Uterus (tissue), 2 donors: ENCODE measurements around the gene ZMYND8.
"Not testable (repeated sequence)": the region's sequence is repeated elsewhere in the genome, so short reads cannot be mapped to it uniquely, and the experiment has no call there.

Experiments used
- POLR2A ChIP-seq, 2 donors: fragments of 450-650 bp; IDR thresholded peaks; one replicate each; pipeline ENCODE4 v1.6.1; 2016; ENCODE audit warnings: antibody characterized with exemption in 2 of 2, mild to moderate bottlenecking in 1 of 2, moderate library complexity in 1 of 2
- TF ChIP-seq, protein P1 (sequence below), 4 experiments: fragments of 200-600 bp in 2 of 4; fragments of 450-650 bp in 2 of 4; sonication (generic) in 2 of 4; IDR thresholded peaks; one replicate each; pipeline ENCODE4 v1.5.1; 2016 to 2019; ENCODE audit warnings: antibody characterized with exemption in 4 of 4, mild to moderate bottlenecking in 2 of 4, moderate library complexity in 1 of 4

DNA sequence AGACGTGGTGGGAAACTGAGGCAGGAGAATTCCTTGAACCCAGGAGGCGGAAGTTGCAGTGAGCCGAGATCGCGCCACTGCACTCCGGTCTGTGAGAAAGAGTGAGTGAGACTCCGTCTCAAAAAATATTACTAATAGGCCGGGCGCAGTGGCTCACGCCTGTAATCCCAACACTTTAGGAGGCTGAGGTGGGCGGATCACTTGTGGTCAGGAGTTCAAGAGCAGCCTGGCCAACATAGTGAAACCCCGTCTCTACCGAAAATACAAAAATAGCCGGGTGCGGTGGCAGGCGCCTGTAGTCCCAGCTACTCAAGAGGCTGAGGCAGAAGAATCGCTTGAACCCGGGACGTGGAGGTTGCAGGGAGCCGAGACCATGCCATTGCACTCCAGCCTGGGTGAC is 116.4 kb downstream of the ZMYND8 start:
- not testable (repeated sequence) for TF ChIP-seq POLR2A (IDR thresholded peaks at IDR 0.05)
- TF ChIP-seq, protein P1, sequence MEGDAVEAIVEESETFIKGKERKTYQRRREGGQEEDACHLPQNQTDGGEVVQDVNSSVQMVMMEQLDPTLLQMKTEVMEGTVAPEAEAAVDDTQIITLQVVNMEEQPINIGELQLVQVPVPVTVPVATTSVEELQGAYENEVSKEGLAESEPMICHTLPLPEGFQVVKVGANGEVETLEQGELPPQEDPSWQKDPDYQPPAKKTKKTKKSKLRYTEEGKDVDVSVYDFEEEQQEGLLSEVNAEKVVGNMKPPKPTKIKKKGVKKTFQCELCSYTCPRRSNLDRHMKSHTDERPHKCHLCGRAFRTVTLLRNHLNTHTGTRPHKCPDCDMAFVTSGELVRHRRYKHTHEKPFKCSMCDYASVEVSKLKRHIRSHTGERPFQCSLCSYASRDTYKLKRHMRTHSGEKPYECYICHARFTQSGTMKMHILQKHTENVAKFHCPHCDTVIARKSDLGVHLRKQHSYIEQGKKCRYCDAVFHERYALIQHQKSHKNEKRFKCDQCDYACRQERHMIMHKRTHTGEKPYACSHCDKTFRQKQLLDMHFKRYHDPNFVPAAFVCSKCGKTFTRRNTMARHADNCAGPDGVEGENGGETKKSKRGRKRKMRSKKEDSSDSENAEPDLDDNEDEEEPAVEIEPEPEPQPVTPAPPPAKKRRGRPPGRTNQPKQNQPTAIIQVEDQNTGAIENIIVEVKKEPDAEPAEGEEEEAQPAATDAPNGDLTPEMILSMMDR (IDR thresholded peaks at IDR 0.05), result not testable (repeated sequence)
